ENCODE results near the gene TMEM144.

TMEM144 gene

DNA sequence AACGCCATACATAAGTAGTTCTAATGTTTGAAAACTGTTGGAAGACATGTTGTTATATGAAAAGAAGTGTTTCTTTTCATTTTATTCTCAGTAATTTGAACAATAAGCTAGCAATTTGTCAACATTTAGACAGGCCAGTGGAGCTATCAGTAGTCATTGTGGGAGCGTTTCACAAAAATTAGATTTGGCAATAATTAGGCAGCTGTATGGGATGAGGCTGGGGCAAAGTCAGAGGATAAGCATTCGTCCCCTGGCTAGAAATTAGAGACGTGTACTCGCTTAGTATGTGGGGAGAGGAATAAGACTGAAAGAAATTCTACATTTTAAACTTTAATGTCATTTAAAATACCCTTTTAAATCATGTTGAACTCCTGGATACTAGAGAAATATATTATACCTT lies 70.6 kb downstream of the TMEM144 start:
- no peak for DNase-seq (ENCODE audit: low read depth, low spot score)
- H3K9me3 ChIP-seq (ENCODE audit: insufficient read depth, low read length) = no peaks in the 10 kb centered on the region
- no peak overlapping the region for H3K9ac ChIP-seq (ENCODE audit: insufficient read length, low read depth)
- H3K27me3 ChIP-seq (ENCODE audit: insufficient read depth, insufficient read length) = no peaks in the 10 kb centered on the region
- H3K4me1 ChIP-seq (ENCODE audit: insufficient read depth, insufficient read length) = no peaks in the 10 kb centered on the region
- no peak overlapping the region for H3K4me3 ChIP-seq (ENCODE audit: insufficient read length, low read depth)
- H3K36me3 ChIP-seq (ENCODE audit: insufficient read depth, insufficient read length, low read length) = no peaks in the 10 kb centered on the region
- TF ChIP-seq YY1 (IDR thresholded peaks at IDR 0.05; ENCODE audit: insufficient read depth, insufficient read length) = no peak
- no peak for TF ChIP-seq ZNF274 (IDR thresholded peaks at IDR 0.05; ENCODE audit: low read depth, low read length)
- TF ChIP-seq SUZ12 (IDR thresholded peaks at IDR 0.05; ENCODE audit: extremely low read depth, insufficient read depth, insufficient read length) = no peak

DNA sequence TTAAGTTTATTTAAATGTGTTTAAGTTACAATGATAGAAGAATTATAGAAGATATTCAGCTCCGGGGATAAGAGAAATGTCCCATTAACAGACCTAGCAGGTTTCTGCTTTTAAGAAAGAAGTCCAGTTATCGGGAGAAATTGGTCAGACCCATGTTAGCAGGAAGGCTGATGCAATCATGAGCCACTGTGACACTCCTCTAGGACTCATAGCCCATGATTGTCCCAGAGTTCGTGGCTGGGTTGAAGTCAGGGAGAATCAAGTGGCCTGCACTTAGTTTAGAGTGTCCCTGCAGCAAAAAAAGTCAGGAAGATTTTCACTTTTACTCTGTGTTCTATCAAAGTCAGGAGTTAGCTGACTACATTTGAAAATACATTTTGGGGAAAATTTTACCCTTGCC lies 72.0 kb downstream of the TMEM144 start:
- Histone ChIP-seq H3K9ac (ENCODE audit: insufficient read length, low read depth) (no peak overlapping the region), H3K9me3 (ENCODE audit: insufficient read depth, low read length) (no peaks in the 10 kb centered on the region), H3K27me3 (ENCODE audit: insufficient read depth, insufficient read length) (no peaks in the 10 kb centered on the region), H3K36me3 (ENCODE audit: insufficient read depth, insufficient read length, low read length) (no peaks in the 10 kb centered on the region), H3K4me1 (ENCODE audit: insufficient read depth, insufficient read length) (no peaks in the 10 kb centered on the region), H3K4me3 (ENCODE audit: insufficient read length, low read depth) (no peak overlapping the region)
- no peak for DNase-seq (ENCODE audit: low read depth, low spot score)
- TF ChIP-seq YY1 (IDR thresholded peaks at IDR 0.05; ENCODE audit: insufficient read depth, insufficient read length) (no peak), ZNF274 (IDR thresholded peaks at IDR 0.05; ENCODE audit: low read depth, low read length) (no peak), SUZ12 (IDR thresholded peaks at IDR 0.05; ENCODE audit: extremely low read depth, insufficient read depth, insufficient read length) (no peak)

DNA sequence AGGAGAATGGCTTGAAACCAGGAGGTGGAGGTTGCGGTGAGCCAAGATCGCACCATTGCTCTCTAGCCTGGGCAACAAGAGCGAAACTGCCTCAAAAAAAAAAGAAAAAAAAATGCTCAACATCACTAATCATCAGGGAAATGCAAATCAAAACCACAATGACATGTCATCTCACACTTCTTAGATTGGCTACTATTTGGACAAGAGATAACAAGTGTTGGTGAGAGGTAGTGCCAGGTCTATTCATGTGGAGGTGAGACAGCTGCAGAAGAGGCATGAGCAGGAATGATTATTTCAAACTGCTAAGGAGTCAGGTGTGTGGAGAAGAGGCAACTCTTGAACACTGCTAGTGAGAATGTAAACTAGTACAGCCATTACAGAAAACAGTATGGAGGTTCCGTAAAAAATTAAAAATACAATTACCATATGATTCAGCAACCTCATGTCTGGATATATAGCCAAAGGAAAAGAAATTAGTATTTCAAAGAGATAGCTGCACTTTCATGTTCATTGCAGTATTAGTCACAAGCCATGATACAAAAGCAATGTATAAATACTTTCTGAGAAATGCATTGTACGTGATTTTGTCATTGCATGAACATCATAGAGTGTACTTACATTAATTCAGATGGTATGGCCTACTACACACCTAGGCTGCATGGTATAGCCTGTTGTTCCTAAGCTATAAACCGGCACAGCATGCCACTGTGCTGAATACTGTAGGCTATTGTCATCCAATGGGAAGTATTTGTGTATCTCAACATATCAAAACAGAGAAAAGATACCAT lies 75.3 kb downstream of the TMEM144 start:
- no peak for DNase-seq (ENCODE audit: low read depth, low spot score)
- TF ChIP-seq YY1 (IDR thresholded peaks at IDR 0.05; ENCODE audit: insufficient read depth, insufficient read length) = no peak
- no peak for TF ChIP-seq SUZ12 (IDR thresholded peaks at IDR 0.05; ENCODE audit: extremely low read depth, insufficient read depth, insufficient read length)
- TF ChIP-seq ZNF274 (IDR thresholded peaks at IDR 0.05; ENCODE audit: low read depth, low read length) = no peak
- Histone ChIP-seq H3K4me1 (ENCODE audit: insufficient read depth, insufficient read length) (no peaks in the 10 kb centered on the region), H3K36me3 (ENCODE audit: insufficient read depth, insufficient read length, low read length) (no peaks in the 10 kb centered on the region), H3K27me3 (ENCODE audit: insufficient read depth, insufficient read length) (no peaks in the 10 kb centered on the region), H3K9me3 (ENCODE audit: insufficient read depth, low read length) (no peaks in the 10 kb centered on the region), H3K9ac (ENCODE audit: insufficient read length, low read depth) (no peak overlapping the region), H3K4me3 (ENCODE audit: insufficient read length, low read depth) (no peak overlapping the region)

DNA sequence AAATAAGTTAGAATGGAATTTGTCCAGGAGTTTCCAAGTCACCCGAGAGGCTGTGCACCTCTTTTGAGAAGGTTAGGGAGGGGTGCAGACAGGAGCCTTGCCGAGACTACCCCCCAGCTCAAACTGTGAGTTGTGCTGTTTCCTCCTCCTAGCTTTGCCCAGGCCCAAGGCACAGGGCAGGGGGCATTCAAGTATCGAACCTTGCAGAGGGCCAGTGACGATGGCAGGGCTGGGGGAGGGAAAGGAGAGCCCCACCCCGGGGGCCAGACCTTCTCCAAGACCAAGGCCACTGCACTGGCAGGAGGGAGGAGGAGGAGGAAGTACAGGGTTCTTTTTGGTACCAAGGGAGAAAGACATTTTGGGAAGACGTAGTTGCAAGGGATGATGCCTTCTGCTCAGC lies 80.6 kb downstream of the TMEM144 start:
- Histone ChIP-seq H3K4me3 (ENCODE audit: insufficient read length, low read depth) (no peak overlapping the region), H3K9me3 (ENCODE audit: insufficient read depth, low read length) (peaks cover 14% of the 10 kb centered on the region; the same call in 1 of the 2 replicates)
- TF ChIP-seq YY1 (IDR thresholded peaks at IDR 0.05; ENCODE audit: insufficient read depth, insufficient read length) (no peak), ZNF274 (IDR thresholded peaks at IDR 0.05; ENCODE audit: low read depth, low read length) (no peak), SUZ12 (IDR thresholded peaks at IDR 0.05; ENCODE audit: extremely low read depth, insufficient read depth, insufficient read length) (no peak)

GRCh38 chr4:158291334-158292055 lies 81.2 kb downstream of the TMEM144 start:
- TF ChIP-seq YY1 (IDR thresholded peaks at IDR 0.05; ENCODE audit: insufficient read depth, insufficient read length) (no peak), ZNF274 (IDR thresholded peaks at IDR 0.05; ENCODE audit: low read depth, low read length) (no peak), SUZ12 (IDR thresholded peaks at IDR 0.05; ENCODE audit: extremely low read depth, insufficient read depth, insufficient read length) (no peak)
- Histone ChIP-seq H3K36me3 (ENCODE audit: insufficient read depth, insufficient read length, low read length) (no peaks in the 10 kb centered on the region), H3K27me3 (ENCODE audit: insufficient read depth, insufficient read length) (no peaks in the 10 kb centered on the region), H3K9ac (ENCODE audit: insufficient read length, low read depth) (no peak overlapping the region), H3K9me3 (ENCODE audit: insufficient read depth, low read length) (peaks cover 14% of the 10 kb centered on the region; the same call in 1 of the 2 replicates), H3K4me3 (ENCODE audit: insufficient read length, low read depth) (no peak overlapping the region), H3K4me1 (ENCODE audit: insufficient read depth, insufficient read length) (peaks cover 4% of the 10 kb centered on the region)
- DNase-seq (ENCODE audit: low read depth, low spot score) = no peak

More for the DNA sequence above, 80.6 kb downstream of the TMEM144 start:
- Histone ChIP-seq H3K27me3 (ENCODE audit: insufficient read depth, insufficient read length) (no peaks in the 10 kb centered on the region), H3K36me3 (ENCODE audit: insufficient read depth, insufficient read length, low read length) (no peaks in the 10 kb centered on the region), H3K9ac (ENCODE audit: insufficient read length, low read depth) (no peak overlapping the region), H3K4me1 (ENCODE audit: insufficient read depth, insufficient read length) (peaks cover 4% of the 10 kb centered on the region)
- DNase-seq (ENCODE audit: low read depth, low spot score) = no peak

- TF ChIP-seq YY1 (IDR thresholded peaks at IDR 0.05; ENCODE audit: insufficient read depth, insufficient read length) = no peak
- TF ChIP-seq ZNF274 (IDR thresholded peaks at IDR 0.05; ENCODE audit: low read depth, low read length) = no peak
- no peak for TF ChIP-seq SUZ12 (IDR thresholded peaks at IDR 0.05; ENCODE audit: extremely low read depth, insufficient read depth, insufficient read length)
- DNase-seq (ENCODE audit: low read depth, low spot score) = no peak
- peaks cover 14% of the 10 kb centered on the region; the same call in 1 of the 2 replicates for H3K9me3 ChIP-seq (ENCODE audit: insufficient read depth, low read length)
- H3K4me1 ChIP-seq (ENCODE audit: insufficient read depth, insufficient read length) = peaks cover 4% of the 10 kb centered on the region
- no peak overlapping the region for H3K4me3 ChIP-seq (ENCODE audit: insufficient read length, low read depth)
- no peaks in the 10 kb centered on the region for H3K27me3 ChIP-seq (ENCODE audit: insufficient read depth, insufficient read length)
- no peak overlapping the region for H3K9ac ChIP-seq (ENCODE audit: insufficient read length, low read depth)
- no peaks in the 10 kb centered on the region for H3K36me3 ChIP-seq (ENCODE audit: insufficient read depth, insufficient read length, low read length)
Measured at GRCh38 chr4:158292156-158292555, 81.9 kb downstream of the TMEM144 start.

DNA sequence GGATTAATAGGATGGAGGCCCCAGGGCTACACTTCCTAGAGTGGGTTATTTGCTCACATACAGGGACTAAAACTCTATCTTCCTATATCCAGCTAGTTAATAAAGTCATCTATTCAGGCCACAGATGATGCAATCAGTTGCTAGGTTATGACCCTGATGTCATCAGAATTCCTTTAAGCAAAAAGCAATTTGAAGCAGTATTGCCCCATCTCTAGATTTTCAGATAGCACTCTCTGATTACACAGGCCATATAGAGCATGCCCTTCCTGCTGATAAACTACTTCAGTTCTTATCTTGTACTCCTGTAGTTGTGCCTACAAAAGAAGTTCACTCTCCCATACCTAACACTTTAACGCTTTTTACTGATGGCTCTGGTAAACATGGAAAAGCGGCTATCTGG lies 84.8 kb downstream of the TMEM144 start:
- Histone ChIP-seq H3K4me1 (ENCODE audit: insufficient read depth, insufficient read length) (peaks cover 4% of the 10 kb centered on the region), H3K9ac (ENCODE audit: insufficient read length, low read depth) (no peak overlapping the region), H3K27me3 (ENCODE audit: insufficient read depth, insufficient read length) (no peaks in the 10 kb centered on the region), H3K4me3 (ENCODE audit: insufficient read length, low read depth) (no peak overlapping the region), H3K9me3 (ENCODE audit: insufficient read depth, low read length) (peaks cover 20% of the 10 kb centered on the region; the same call in 1 of the 2 replicates), H3K36me3 (ENCODE audit: insufficient read depth, insufficient read length, low read length) (no peaks in the 10 kb centered on the region)
- no peak for DNase-seq (ENCODE audit: low read depth, low spot score)
- TF ChIP-seq SUZ12 (IDR thresholded peaks at IDR 0.05; ENCODE audit: extremely low read depth, insufficient read depth, insufficient read length) (no peak), ZNF274 (IDR thresholded peaks at IDR 0.05; ENCODE audit: low read depth, low read length) (no peak), YY1 (IDR thresholded peaks at IDR 0.05; ENCODE audit: insufficient read depth, insufficient read length) (no peak)

Measured in NT2/D1 (cell line).